Fibroblast of the aortic adventitia (primary cell): ENCODE measurements around the gene TAF10. TPM values are rescaled to one million over a fixed set of nuclear protein-coding genes. Genes with fewer than 3 reads are reported as not detected.

Experiments
- DNase-seq: peaks from one replicate; pipeline ENCODE4 v3.0.0-alpha.2; 2010; ENCODE audit warnings: low read depth
- H3K4me3 ChIP-seq: 2 replicates; pipeline ENCODE4 v1.5.1; 2011; ENCODE audit warnings: low read depth, mild to moderate bottlenecking, control low read depth, low read length, moderate library complexity
- total RNA-seq: library from RNA; depleted of rRNA; stranded (reverse); fragments of >200 nt; gene quantifications from 2 replicates; pipeline ENCODE4 v1.2.3, GENCODE V29; 2012; ENCODE audit warnings: low replicate concordance
- TF ChIP-seq, protein P1 (sequence below): IDR thresholded peaks from 2 replicates; pipeline ENCODE4 v1.5.1; 2011; ENCODE audit warnings: mild to moderate bottlenecking, low read length, control low read depth, inconsistent platforms; ENCODE audit not compliant: insufficient read depth

The TAF10 gene
- total RNA-seq, 1 donor, result 46.3 TPM

DNA sequence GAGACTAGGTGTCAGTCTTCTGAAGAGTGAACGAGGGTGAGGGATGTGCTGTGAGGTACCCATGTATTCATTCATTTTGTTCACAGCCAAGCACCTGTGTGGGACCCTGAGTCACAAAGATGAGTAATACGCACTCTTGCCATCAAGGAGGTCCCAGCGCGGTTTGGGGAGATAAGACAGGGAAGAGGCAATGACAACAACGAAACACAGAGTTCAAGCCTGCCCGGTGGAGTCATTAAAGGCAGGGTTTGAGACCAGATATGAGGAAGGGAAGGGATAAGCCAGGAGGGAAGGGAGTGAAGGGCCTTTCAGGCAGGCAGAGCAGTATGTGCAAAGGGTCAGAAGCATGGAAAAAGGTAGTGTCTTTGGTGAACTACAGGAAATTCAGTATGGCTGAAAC is 39.0 kb upstream of the TAF10 start:
- DNase-seq, result peak; percentile 37
- TF ChIP-seq, protein P1, sequence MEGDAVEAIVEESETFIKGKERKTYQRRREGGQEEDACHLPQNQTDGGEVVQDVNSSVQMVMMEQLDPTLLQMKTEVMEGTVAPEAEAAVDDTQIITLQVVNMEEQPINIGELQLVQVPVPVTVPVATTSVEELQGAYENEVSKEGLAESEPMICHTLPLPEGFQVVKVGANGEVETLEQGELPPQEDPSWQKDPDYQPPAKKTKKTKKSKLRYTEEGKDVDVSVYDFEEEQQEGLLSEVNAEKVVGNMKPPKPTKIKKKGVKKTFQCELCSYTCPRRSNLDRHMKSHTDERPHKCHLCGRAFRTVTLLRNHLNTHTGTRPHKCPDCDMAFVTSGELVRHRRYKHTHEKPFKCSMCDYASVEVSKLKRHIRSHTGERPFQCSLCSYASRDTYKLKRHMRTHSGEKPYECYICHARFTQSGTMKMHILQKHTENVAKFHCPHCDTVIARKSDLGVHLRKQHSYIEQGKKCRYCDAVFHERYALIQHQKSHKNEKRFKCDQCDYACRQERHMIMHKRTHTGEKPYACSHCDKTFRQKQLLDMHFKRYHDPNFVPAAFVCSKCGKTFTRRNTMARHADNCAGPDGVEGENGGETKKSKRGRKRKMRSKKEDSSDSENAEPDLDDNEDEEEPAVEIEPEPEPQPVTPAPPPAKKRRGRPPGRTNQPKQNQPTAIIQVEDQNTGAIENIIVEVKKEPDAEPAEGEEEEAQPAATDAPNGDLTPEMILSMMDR, result no peak
- no peak overlapping the region for H3K4me3 ChIP-seq

DNA sequence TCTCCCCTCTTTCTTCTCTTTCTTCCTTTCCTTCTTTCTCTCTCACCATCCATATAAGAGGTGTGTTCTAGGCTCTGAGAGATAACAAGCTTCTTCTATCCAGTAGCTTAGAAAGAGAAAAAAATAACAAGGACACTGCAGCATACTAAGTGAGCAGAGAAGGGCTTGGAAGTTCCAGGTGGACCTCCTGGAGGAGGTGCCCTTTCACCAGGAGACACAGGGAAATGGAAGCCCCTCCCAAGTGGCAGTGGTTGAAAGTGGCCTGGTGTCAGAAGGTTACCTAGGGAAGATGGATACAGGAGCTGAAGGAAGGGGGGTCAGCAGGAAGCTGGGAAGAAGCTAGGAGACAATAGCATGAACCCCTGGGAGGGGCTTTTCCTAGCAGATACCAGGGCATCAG is 38.1 kb upstream of the TAF10 start:
- TF ChIP-seq, protein P1, result no peak
- H3K4me3 ChIP-seq, result no peak overlapping the region
- DNase-seq, result no peak

DNA sequence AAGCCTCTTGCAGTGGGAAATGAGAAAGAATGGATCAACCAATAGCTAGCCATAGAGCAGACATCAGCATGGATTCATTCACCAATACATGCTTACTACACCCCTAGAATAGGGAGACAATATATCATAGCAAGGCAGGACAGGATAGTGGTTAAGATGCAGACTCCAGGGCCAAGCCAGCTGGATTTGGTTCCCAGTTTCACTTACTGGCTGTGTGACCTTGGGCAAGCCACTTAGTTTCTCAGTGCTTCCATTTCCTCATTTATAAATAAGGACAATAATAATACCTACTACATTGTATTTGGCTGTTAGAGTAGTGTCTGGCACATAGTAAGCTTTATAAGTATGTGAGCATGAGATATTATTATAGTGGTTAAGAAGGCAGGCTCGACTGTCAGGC is 36.5 kb upstream of the TAF10 start:
- TF ChIP-seq, protein P1, result no peak
- no peak overlapping the region for H3K4me3 ChIP-seq
- no peak for DNase-seq

DNA sequence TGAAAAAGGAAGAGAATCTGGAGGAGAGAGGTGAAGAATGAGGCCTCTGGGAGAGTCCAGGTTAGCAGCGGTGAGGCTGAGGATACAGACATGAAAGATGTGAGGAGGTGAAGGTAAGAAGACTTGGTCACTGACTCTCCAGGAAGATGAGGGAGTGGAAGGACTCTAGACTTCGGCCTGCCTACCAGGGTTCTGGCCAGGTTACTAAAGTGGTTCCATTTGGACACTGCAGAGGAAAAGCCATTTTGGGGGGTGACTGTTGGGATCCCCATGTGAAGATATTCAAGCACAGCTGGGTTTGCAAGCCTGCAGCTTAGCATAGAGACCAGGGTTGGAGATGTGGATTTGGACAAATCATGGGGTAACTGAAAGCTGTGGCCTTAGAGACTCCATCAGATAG is 35.8 kb upstream of the TAF10 start:
- no peak overlapping the region for H3K4me3 ChIP-seq
- no peak for DNase-seq
- TF ChIP-seq, protein P1, result no peak

DNA sequence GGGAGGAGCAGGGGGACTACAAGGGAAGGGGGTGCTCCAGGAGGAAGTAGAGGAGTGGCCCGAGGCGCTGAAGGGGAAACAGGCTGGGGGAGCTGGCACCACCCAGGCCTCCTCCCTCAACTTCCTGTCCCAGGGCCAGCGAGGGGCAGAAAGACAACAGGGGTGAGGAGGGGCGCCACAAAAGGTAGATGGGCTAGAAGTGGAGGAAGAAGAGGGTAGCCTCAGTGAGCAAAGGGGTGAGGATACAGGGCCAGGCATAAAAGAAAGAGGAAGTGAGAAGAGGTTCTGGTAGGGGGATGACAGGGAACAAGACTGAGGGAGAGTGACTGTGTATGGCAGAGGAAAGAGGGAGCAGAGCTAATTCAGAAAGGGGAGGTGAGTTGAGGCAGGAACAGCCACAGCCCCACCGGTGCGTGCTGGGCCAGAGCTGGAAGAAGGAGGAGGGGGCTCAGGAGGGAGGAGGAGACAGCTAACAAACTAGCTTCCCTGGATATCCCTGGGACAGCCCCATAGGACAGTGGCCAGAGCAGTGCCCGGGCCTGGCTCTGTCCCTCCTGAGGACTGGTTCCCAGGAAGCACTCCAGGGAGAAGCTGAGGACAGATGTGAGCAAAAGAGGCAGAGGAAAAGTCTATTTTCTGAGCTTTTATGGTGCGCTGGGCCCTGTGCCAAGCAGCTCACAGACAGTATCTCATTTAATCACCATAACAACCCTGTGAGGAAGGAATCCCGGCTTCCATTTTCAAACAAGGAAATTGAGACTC is 35.1 kb upstream of the TAF10 start:
- TF ChIP-seq, protein P1, result no peak
- no peak overlapping the region for H3K4me3 ChIP-seq
- peak; percentile 57 for DNase-seq

DNA sequence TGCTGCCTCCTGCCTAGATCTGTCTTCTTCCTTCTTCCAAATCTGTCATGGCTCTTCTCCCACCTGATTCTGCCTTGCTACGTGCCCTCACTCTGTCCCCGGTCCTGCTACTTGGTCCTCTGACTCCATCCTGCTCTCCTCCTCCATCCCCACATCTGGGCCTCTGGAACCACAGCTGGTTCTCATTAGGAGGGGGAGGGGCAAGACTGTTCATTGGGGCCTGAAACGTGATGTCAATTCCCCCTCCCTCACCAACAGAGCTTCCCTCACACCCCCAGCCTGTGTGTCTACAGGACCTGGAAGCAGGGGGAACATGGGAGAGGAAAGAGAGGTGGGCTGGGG is 34.5 kb upstream of the TAF10 start:
- peak overlapping the region; percentile 20 for H3K4me3 ChIP-seq
- TF ChIP-seq, protein P1, result no peak
- DNase-seq, result peak; percentile 76

DNA sequence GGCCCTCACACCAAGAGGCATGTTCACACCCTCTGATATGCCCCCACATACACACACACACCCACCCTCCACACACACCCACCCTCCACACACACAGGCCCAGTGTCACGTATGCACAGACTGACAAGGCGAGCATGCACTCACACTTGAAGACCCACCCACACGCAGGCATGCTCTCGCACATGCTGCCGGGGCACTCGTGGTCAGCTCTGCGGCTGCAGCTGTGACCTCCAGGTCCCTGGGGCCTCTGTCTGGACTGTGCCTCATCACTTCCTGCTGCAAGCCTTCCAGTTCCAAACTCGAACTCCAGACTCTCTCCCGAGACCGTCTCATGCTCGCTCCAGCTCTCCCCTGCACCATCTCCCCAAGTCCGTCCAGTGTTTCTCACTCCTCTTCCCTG is 34.1 kb upstream of the TAF10 start:
- TF ChIP-seq, protein P1, result no peak
- peak overlapping the region; percentile 20 for H3K4me3 ChIP-seq
- DNase-seq, result peak; percentile 74
